Neural progenitor cell (in vitro differentiated cells): ENCODE measurements around the gene SEBOX.

Source experiments
- CTCF ChIP-seq: fragments of 200-600 bp; sonication (generic); IDR thresholded peaks from 2 replicates; pipeline ENCODE4 v1.5.1; 2017; ENCODE audit warnings: antibody characterized with exemption, mild to moderate bottlenecking
- EZH2 ChIP-seq: fragments of 200-600 bp; sonication (generic); IDR thresholded peaks from 2 replicates; pipeline ENCODE4 v1.6.1; 2017; ENCODE audit warnings: antibody characterized with exemption, mild to moderate bottlenecking, moderate library complexity
- EZH2phosphoT487 ChIP-seq: fragments of 200-600 bp; sonication (generic); IDR thresholded peaks from 2 replicates; pipeline ENCODE4 v1.6.1; 2017; ENCODE audit warnings: antibody characterized with exemption

DNA sequence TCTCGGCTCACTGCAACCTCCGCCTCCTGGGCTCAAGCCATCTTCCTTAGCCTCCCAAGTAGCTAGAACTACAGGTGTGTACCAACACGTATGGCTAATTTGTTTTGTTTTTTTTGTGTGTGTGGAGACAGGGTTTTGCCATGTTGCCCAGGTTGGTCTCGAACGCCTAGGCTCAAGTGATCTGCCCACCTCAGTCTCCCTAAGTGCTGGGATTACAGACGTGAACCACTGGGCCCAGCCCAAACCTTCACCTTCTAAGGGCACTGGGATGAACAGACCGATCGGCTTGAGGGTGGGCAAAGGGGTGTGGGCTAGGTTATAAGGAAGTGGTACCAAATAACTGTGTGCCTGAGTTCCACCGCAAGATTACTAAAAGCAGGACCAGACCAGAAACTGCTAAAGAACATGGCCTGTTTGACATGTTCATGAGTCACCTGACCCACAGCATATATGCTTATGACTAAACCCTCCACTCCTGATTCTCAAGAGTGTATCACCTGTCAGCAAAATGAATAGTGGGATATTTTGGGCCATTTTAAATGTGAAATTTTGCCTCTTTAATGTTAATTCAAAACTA lies 37.9 kb downstream of the SEBOX start:
- no peak for TF ChIP-seq CTCF
- no peak for TF ChIP-seq EZH2
- TF ChIP-seq EZH2phosphoT487, result no peak
